WTC11 (cell line): Measurements from ENCODE around the gene LRTM2.

Experiments used
- ZNF263 ChIP-seq: sonication (generic); formaldehyde crosslinking; IDR thresholded peaks from 2 replicates; pipeline ENCODE4 v1.8.1; 2022; ENCODE audit warnings: low read depth, mild to moderate bottlenecking, moderate library complexity, missing genetic modification reagents
- TF ChIP-seq, protein P1 (sequence below): fragments of 200-600 bp; IDR thresholded peaks from 2 replicates; pipeline ENCODE4 v1.8.0; 2022; ENCODE audit warnings: antibody characterized with exemption

DNA sequence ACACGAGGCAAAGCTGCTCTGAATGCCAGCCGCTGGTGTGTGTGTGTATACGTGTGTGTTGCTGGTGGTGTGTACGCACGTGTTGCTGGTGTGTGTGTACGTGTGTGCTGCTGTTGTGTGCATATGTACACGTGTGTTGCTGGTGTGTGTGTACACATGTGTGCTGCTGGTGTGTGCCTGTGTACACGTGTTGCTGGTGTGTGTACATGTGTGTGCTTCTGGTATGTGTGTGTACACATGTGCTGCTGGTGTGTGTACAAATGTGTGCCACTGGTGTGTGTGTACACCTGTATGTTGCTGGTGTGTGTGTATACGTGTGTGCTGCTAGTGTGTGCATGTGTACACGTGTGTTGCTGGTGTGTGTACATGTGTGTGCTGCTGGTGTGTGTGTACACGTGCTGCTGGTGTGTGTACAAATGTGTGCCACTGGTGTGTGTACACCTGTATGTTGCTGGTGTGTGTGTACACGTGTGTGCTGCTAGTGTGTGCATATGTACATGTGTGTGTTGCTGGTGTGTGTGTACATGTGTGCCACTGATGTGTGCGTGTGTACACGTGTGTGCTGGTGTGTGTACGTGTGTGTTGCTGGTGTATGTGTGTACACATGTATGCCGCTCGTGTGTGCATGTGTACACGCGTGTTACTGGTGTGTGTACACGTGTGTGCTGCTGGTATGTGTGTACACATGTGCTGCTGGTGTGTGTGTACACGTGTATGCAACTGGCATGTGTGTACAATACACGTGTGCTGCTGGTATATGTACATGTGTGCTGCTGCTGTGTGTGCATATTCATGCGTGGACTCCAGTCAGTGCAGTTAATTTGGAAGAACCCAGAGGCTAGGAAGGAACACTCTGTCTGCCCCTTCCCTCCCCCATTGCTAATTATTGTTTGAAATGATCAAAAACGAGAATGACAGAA is 50.9 kb downstream of the LRTM2 start:
- TF ChIP-seq, protein P1, sequence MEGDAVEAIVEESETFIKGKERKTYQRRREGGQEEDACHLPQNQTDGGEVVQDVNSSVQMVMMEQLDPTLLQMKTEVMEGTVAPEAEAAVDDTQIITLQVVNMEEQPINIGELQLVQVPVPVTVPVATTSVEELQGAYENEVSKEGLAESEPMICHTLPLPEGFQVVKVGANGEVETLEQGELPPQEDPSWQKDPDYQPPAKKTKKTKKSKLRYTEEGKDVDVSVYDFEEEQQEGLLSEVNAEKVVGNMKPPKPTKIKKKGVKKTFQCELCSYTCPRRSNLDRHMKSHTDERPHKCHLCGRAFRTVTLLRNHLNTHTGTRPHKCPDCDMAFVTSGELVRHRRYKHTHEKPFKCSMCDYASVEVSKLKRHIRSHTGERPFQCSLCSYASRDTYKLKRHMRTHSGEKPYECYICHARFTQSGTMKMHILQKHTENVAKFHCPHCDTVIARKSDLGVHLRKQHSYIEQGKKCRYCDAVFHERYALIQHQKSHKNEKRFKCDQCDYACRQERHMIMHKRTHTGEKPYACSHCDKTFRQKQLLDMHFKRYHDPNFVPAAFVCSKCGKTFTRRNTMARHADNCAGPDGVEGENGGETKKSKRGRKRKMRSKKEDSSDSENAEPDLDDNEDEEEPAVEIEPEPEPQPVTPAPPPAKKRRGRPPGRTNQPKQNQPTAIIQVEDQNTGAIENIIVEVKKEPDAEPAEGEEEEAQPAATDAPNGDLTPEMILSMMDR: no peak
- no peak for TF ChIP-seq ZNF263 (CRISPR knock-in tag)
